Stimulated activated CD8-positive, alpha-beta memory T cell treated with anti-CD3 and anti-CD28 coated beads, Interleukin-12 subunit alpha, Interleukin-12 subunit beta, amount 100 ng/mL, for 1 hour (primary cell): ENCODE measurements around the gene CACNB2.

ENCODE experiments used
- DNase-seq: peaks from one replicate; pipeline ENCODE4 v3.0.0-alpha.2; 2020; ENCODE audit warnings: low read depth

CACNB2 gene

GRCh38 chr10:18230794-18231193 is 90.6 kb downstream of the CACNB2 start:
- no peak for DNase-seq

GRCh38 chr10:18231480-18231879 is 91.3 kb downstream of the CACNB2 start:
- DNase-seq = no peak

DNA sequence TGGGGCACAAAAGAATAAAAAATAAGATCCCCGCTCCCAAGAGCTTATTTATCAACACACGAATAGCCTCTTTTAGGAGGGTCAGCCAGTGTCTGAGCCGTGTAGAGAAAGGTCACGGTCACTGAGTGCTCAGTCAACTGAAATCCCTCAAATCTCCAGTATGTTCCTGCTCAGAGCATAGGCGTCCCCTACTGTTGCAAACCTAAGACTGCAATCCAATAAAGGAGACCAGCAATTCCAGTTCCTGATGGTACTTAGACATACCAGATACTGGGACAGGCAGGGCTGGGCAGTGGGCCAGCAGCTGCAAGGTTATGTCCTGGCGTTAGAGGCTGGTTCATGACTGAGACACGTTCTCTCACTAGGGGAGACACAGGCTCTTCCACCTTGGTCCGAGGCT is 93.6 kb downstream of the CACNB2 start:
- no peak for DNase-seq

DNA sequence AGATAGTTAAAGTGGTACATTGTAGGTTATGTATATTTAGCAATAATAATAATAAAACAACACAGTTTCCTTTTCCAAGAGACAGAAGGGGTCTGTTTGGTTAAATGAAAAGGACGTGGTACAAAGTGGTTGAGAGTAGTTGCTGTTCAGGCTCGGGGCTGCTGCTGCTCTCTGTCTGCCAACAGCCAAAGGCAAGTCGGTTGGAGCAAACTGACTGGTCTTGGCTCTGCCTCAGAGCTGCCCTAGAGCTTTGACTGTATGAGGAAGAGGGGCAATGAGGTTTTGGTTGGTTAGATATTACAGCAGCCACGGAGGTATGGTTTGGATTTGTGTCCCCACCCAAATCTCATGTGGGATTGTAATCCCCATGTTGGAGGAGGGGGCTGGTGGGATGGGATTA is 95.3 kb downstream of the CACNB2 start:
- no peak for DNase-seq

- DNase-seq = no peak
These were observed 96.5 kb downstream of the CACNB2 start for GRCh38 chr10:18236756-18237155.

GRCh38 chr10:18238870-18239485 is 98.8 kb downstream of the CACNB2 start:
- DNase-seq = no peak

- DNase-seq = no peak
These were observed 100.1 kb downstream of the CACNB2 start for GRCh38 chr10:18240185-18240882.

GRCh38 chr10:18246967-18247366 is 106.7 kb downstream of the CACNB2 start:
- DNase-seq = no peak

- no peak for DNase-seq
These were observed 111.9 kb downstream of the CACNB2 start for GRCh38 chr10:18252086-18252485.

GRCh38 chr10:18254086-18254485 is 113.9 kb downstream of the CACNB2 start:
- no peak for DNase-seq

DNA sequence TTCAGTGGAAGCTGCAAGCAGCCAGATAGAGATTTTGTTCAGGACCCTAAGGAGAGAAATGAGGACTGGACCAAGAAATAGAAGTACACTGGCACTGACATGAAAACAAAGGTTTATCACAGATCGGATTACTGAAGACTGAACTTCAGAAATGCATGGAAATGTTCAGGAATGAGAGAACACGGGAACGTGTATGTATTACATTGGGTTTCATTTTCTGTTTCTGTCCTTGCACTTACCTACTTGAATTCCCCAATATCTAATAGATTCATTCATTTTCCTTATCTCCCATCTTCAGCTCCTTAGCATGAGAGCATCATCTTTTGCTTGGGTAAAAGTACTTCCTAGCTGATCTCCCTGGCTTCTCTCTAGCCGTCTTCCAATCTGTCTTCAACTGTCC is 114.5 kb downstream of the CACNB2 start:
- DNase-seq = no peak

DNA sequence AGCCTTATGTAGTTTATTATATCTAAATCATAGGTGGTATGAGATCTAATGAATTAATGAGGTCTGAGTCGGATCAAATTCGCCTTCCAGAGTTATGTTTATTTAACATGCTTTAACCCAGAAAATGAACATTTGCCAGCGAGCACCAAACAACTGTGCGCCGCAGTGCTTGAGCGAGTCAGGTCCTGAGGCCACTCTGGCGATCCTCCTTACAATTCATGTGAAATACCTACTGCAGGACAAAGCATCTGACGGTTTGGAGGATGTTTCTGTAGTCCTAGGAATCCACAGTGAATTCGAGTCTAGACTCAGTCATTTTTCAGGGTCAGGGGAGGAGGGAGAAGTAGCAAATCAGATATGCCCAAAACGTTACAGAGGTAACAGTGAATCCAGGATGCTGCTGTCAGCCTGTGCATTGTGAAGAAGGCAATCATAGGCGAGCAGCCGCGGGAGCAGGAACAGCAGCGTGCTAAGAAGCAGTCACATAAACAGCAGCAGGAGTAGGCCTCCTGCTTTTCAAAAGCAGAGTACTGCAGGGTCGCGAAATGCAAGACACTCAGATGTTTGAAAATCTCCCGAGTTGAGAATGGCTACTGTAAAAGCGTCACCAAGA is 120.2 kb downstream of the CACNB2 start:
- DNase-seq = no peak

DNA sequence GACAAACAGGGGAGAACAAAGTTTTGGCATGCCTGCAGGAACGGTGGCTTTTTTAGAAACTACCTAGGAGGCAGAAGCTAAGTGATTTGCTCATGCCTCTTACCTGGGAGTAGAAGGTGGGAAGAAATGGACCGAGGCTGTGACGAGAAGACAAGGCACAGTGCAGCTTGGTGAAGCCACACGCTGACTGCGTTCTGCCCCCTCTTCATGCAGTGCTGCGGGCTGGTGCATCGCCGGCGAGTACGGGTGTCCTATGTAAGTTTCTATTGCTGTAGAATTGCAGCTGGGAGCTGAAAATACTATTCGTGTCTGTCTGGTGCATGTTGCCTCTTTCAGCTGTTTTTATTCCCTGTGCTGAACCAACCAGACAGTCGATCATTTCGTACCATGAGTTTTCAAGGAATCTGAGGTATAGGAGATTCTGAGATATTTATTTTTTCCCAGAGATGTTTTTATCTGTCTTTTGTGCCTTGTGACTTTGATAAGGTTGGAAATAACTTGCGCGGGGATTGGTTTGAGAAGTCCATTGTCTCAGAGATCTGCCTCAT is 120.9 kb downstream of the CACNB2 start:
- DNase-seq = no peak

DNA sequence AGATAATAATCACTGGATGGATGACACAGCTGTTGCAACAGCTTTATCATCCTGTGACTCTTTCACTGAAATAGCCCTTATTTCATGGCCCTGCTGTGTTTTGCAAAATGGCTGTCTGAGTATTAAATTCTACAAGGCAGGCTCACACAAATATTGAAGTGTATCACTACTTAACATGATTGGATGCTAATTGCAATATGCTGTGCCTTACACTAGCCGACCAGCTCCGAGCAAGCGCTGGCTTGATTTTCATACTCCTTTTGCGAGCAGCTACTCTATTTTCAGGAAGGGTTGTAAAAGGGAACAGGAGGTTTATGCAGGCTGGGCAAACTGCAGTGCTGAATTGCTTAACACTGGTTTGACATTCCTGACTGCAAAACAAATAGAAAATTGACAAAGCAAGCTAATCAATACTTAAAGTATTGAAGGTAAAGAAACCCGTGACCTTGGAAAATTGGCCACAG is 121.6 kb downstream of the CACNB2 start:
- DNase-seq = no peak

- no peak for DNase-seq
These were observed 124.3 kb downstream of the CACNB2 start for GRCh38 chr10:18264466-18265050.

GRCh38 chr10:18268005-18268404 is 127.8 kb downstream of the CACNB2 start:
- no peak for DNase-seq

- DNase-seq = no peak
These were observed 131.3 kb downstream of the CACNB2 start for GRCh38 chr10:18271491-18271890.

DNA sequence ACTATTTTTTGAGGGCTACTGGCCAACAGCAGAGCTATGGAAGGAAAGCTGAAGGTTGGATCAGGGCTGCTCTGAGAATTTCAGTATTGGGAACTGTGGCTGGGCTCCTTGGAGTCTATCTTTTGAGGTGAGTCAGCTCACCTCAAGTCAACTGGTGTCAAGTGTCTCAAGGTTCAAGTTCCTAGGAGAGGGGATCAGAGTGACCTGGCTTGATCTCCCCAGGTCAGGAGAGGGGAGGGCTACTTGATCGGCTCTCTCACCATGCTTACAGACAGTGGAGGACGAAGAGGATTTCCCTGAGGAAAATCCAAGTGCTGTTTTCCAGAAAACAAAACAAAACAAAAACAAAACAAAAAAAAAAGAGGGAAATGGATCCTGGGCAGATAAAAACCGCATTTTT is 132.8 kb downstream of the CACNB2 start:
- no peak for DNase-seq

GRCh38 chr10:18278181-18278580 is 138.0 kb downstream of the CACNB2 start:
- DNase-seq = no peak

GRCh38 chr10:18279173-18279572 is 138.9 kb downstream of the CACNB2 start:
- DNase-seq = no peak

DNA sequence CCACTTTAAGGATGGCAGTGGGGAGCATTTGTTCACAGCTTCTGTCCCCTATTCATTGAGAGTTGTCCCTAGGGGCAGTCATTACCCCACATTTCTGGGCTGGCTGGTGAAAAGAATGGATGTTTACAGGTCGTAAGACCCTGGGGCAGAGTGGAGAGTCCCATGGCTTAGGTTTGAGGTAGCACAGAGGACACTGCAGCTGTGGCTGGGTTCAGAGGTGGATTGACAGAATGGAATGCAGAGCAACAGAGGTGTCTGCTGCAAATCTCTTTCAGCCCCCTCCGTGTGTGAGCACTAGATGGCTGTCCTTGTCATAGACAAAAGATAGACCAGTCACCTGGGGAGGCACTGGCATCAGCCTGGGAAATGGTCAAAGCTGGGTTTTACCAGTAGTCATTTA is 141.9 kb downstream of the CACNB2 start:
- no peak for DNase-seq

DNA sequence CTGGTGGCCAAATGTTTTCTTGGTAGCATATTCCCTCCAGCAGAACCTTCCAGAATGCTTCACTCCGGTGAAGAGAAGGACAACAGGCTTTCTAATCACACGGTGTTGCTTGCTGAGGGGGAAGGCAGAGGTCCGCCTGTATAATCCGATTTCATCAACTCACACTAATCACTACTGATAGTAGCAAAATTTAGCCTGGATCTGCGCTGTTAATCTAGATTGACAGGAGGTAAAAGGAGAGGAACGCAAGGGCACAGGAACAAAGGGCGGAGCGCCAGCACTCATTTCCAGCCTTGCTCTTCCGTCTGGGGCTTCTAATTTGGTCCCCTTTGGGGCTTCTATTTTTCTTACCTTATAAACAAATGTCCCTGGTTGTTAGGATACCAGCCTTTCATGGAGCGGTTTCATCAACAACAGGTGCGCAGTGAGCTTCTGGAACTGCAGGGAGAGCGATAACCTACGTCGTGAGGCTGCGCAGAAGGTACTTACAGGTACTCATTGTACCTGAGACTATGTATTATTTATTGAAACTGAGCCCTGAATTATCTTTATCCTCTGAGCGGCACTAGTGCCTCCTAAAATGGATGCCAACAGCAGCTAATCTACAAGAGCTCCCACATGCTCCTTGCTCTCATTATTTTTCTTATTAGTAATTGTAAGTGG is 150.6 kb downstream of the CACNB2 start:
- DNase-seq = no peak
